Esophagus squamous epithelium (tissue), 4 donors: ENCODE data around the gene GPC6.

Experiments
- POLR2A ChIP-seq, 4 donors: fragments of 450-650 bp; IDR thresholded peaks; one replicate each; pipeline ENCODE4 v1.6.1; 2017; ENCODE audit warnings: antibody characterized with exemption in 4 of 4, mild to moderate bottlenecking in 4 of 4, moderate library complexity in 3 of 4
- TF ChIP-seq, protein P1 (sequence below), 6 experiments: fragments of 450-650 bp in 4 of 6; fragments of 200-600 bp in 2 of 6; sonication (generic) in 2 of 6; IDR thresholded peaks; one replicate each; pipeline ENCODE4 v1.5.1; 2016 to 2019; ENCODE audit warnings: antibody characterized with exemption in 6 of 6, mild to moderate bottlenecking in 4 of 6, moderate library complexity in 4 of 6

DNA sequence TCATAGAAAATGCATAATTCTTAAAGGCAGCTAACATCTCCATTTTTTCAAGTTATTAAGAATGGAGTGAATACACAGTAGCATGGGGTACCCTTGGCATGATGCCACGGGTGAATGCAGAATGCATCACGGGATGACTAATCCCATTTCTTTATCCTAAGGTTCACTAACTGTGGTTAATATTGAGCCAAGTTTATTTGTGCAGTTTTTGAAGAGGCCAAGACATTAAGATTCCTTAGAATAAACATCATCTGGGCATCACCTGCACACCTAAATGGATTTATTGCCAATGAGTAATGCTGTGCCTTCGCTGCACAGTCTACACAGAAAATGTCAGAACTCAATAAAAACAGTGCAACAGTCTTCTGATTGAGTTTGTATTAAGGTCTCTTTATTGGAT lies 333.1 kb downstream of the GPC6 start:
- TF ChIP-seq POLR2A (IDR thresholded peaks at IDR 0.05) = no peak
- TF ChIP-seq, protein P1, sequence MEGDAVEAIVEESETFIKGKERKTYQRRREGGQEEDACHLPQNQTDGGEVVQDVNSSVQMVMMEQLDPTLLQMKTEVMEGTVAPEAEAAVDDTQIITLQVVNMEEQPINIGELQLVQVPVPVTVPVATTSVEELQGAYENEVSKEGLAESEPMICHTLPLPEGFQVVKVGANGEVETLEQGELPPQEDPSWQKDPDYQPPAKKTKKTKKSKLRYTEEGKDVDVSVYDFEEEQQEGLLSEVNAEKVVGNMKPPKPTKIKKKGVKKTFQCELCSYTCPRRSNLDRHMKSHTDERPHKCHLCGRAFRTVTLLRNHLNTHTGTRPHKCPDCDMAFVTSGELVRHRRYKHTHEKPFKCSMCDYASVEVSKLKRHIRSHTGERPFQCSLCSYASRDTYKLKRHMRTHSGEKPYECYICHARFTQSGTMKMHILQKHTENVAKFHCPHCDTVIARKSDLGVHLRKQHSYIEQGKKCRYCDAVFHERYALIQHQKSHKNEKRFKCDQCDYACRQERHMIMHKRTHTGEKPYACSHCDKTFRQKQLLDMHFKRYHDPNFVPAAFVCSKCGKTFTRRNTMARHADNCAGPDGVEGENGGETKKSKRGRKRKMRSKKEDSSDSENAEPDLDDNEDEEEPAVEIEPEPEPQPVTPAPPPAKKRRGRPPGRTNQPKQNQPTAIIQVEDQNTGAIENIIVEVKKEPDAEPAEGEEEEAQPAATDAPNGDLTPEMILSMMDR (IDR thresholded peaks at IDR 0.05) = no peak
